H9 (cell line): ENCODE results near the gene DNER. TPM values are rescaled to one million over a fixed set of nuclear protein-coding genes. Genes with fewer than 3 reads are reported as not detected.

Source experiments
- DNase-seq: peaks from one replicate; pipeline ENCODE4 v3.0.0-alpha.2; 2017
- H2AFZ ChIP-seq: one replicate; pipeline ENCODE4 v1.6.1; 2013; ENCODE audit warnings: mild to moderate bottlenecking, low read length, control low read depth, moderate library complexity
- H2AK5ac ChIP-seq: 2 replicates; pipeline ENCODE4 v1.6.1; 2013; ENCODE audit warnings: low read length, control low read depth, mixed read lengths; ENCODE audit not compliant: insufficient read length
- H2BK120ac ChIP-seq: one replicate; pipeline ENCODE4 v1.6.1; 2013; ENCODE audit warnings: low read depth, mild to moderate bottlenecking, low read length, control low read depth, inconsistent platforms; ENCODE audit not compliant: poor library complexity, severe bottlenecking
- H2BK12ac ChIP-seq: 2 replicates; pipeline ENCODE4 v1.6.1; 2013; ENCODE audit warnings: low read length, control low read depth, mixed read lengths, low read depth; ENCODE audit not compliant: insufficient read length
- H2BK15ac ChIP-seq: 2 replicates; pipeline ENCODE4 v1.6.1; 2013; ENCODE audit warnings: low read depth, low read length, control low read depth
- H2BK20ac ChIP-seq: one replicate; pipeline ENCODE4 v1.6.1; 2013; ENCODE audit warnings: low read depth, mild to moderate bottlenecking, low read length, control low read depth, inconsistent platforms; ENCODE audit not compliant: poor library complexity, severe bottlenecking
- H2BK5ac ChIP-seq: 2 replicates; pipeline ENCODE4 v1.6.1; 2013; ENCODE audit warnings: low read length, control low read depth, mixed read lengths; ENCODE audit not compliant: insufficient read length
- H3K14ac ChIP-seq: 2 replicates; pipeline ENCODE4 v1.6.1; 2013; ENCODE audit warnings: low read length, control low read depth; ENCODE audit not compliant: insufficient read depth
- H3K18ac ChIP-seq: 2 replicates; pipeline ENCODE4 v1.6.1; 2013; ENCODE audit warnings: low read depth, mild to moderate bottlenecking, mixed read lengths, low read length, control low read depth; ENCODE audit not compliant: insufficient read length
- H3K23ac ChIP-seq: 2 replicates; pipeline ENCODE4 v1.6.1; 2013; ENCODE audit warnings: low read length, control low read depth, mixed read lengths, low read depth; ENCODE audit not compliant: insufficient read length
- H3K23me2 ChIP-seq: 2 replicates; pipeline ENCODE4 v1.6.1; 2013; ENCODE audit warnings: low read depth, mild to moderate bottlenecking, mixed read lengths, low read length, control low read depth; ENCODE audit not compliant: insufficient read length, poor library complexity, severe bottlenecking
- H3K27ac ChIP-seq: 2 replicates; pipeline ENCODE4 v1.5.1; 2013; ENCODE audit warnings: low read length, control low read depth, mixed read lengths, low read depth; ENCODE audit not compliant: insufficient read length
- H3K27me3 ChIP-seq: 2 replicates; pipeline ENCODE4 v1.6.1; 2013; ENCODE audit warnings: low read length, control low read depth, inconsistent platforms; ENCODE audit not compliant: insufficient read depth
- H3K4ac ChIP-seq: 2 replicates; pipeline ENCODE4 v1.6.1; 2013; ENCODE audit warnings: low read depth, mild to moderate bottlenecking, control low read depth, inconsistent platforms, low read length, moderate library complexity
- H3K4me1 ChIP-seq: 2 replicates; pipeline ENCODE4 v1.6.1; 2013; ENCODE audit warnings: low read length, control low read depth, inconsistent platforms; ENCODE audit not compliant: insufficient read depth
- H3K4me2 ChIP-seq: 2 replicates; pipeline ENCODE4 v1.6.1; 2013; ENCODE audit warnings: low read length, control low read depth, mixed read lengths; ENCODE audit not compliant: insufficient read length, insufficient read depth
- H3K56ac ChIP-seq: 2 replicates; pipeline ENCODE4 v1.6.1; 2013; ENCODE audit warnings: low read depth, mild to moderate bottlenecking, mixed read lengths, low read length, control low read depth; ENCODE audit not compliant: insufficient read length
- H3K79me1 ChIP-seq: 2 replicates; pipeline ENCODE4 v1.6.1; 2013; ENCODE audit warnings: low read depth, mild to moderate bottlenecking, moderate library complexity, low read length, control low read depth, inconsistent platforms; ENCODE audit not compliant: insufficient read depth, poor library complexity, severe bottlenecking
- H3K79me2 ChIP-seq: 2 replicates; pipeline ENCODE4 v1.6.1; 2013; ENCODE audit warnings: low read length, control low read depth, inconsistent platforms; ENCODE audit not compliant: insufficient read depth
- H3K9ac ChIP-seq: 2 replicates; pipeline ENCODE4 v1.6.1; 2013; ENCODE audit warnings: low read length, control low read depth, mixed read lengths; ENCODE audit not compliant: insufficient read length; ENCODE audit errors: extremely low read depth
- H3K9me3 ChIP-seq: one replicate; pipeline ENCODE4 v1.6.1; 2013; ENCODE audit warnings: low read depth, low read length, inconsistent platforms; ENCODE audit not compliant: control insufficient read depth
- H3T11ph ChIP-seq: one replicate; pipeline ENCODE4 v1.6.1; 2013; ENCODE audit warnings: mild to moderate bottlenecking, low read length, control low read depth, inconsistent platforms
- H4K20me1 ChIP-seq: one replicate; pipeline ENCODE4 v1.6.1; 2013; ENCODE audit not compliant: control insufficient read depth, insufficient read length, insufficient read depth
- H4K5ac ChIP-seq: 2 replicates; pipeline ENCODE4 v1.6.1; 2013; ENCODE audit warnings: low read depth, mild to moderate bottlenecking, mixed read lengths, low read length, control low read depth; ENCODE audit not compliant: insufficient read length
- H4K8ac ChIP-seq: replicated peaks from 2 replicates; pipeline ENCODE4 v1.6.1; 2013; ENCODE audit warnings: low read length, control low read depth, mixed read lengths, low read depth; ENCODE audit not compliant: insufficient read length
- H4K91ac ChIP-seq: 2 replicates; pipeline ENCODE4 v1.6.1; 2013; ENCODE audit warnings: low read depth, mild to moderate bottlenecking, moderate library complexity, mixed read lengths, low read length, control low read depth; ENCODE audit not compliant: insufficient read length
- H3K27ac Mint-ChIP-seq, 3 experiments: 2 replicates in 2 of 3; 3 replicates in 1 of 3; pipeline ENCODE4 v1.8.0; 2020 to 2021; ENCODE audit warnings: mixed read lengths in 3 of 3, mild to moderate bottlenecking in 1 of 3, moderate library complexity in 1 of 3
- H3K27me3 Mint-ChIP-seq: 2 replicates; pipeline ENCODE4 v1.8.0; 2021; ENCODE audit warnings: low read depth, mild to moderate bottlenecking, moderate library complexity, mixed read lengths
- H3K36me3 Mint-ChIP-seq, 3 experiments: 2 replicates in 2 of 3; 3 replicates in 1 of 3; pipeline ENCODE4 v1.8.0; 2020 to 2021; ENCODE audit warnings: low read depth in 3 of 3, mixed read lengths in 3 of 3; ENCODE audit not compliant: insufficient read depth in 1 of 3
- H3K4me1 Mint-ChIP-seq, 2 experiments: 2 replicates each; pipeline ENCODE4 v1.8.0; 2020; ENCODE audit warnings: mixed read lengths in 2 of 2
- H3K4me3 Mint-ChIP-seq, 2 experiments: 2 replicates in 1 of 2; 3 replicates in 1 of 2; pipeline ENCODE4 v1.8.0; 2020 to 2021; ENCODE audit warnings: mild to moderate bottlenecking in 2 of 2, mixed read lengths in 2 of 2, moderate library complexity in 1 of 2
- H3K9me3 Mint-ChIP-seq, 2 experiments: 2 replicates in 1 of 2; 3 replicates in 1 of 2; pipeline ENCODE4 v1.8.0; 2020; ENCODE audit warnings: mild to moderate bottlenecking in 2 of 2, mixed read lengths in 2 of 2, moderate library complexity in 1 of 2
- CTCF ChIP-seq: fragments of 200-600 bp; sonication (generic); conservative IDR thresholded peaks from 3 replicates; pipeline ENCODE4 v1.8.0; 2021; ENCODE audit warnings: antibody characterized with exemption, mild to moderate bottlenecking
- WGBS: extraction: QIAGEN DNeasy Blood & Tissue Kit; methylation state at CpG from one replicate; pipeline ENCODE4 v1.1.7; 2013; ENCODE audit warnings: missing lambda C conversion rate, low lambda C conversion rate, mixed read lengths; ENCODE audit not compliant: insufficient read length; ENCODE audit errors: extremely low coverage; 5-methylcytosine and 5-hydroxymethylcytosine counted together
- total RNA-seq: library from RNA; stranded (reverse); gene quantifications from 2 replicates; pipeline ENCODE4 v1.2.1, GENCODE V29; 2021

DNER gene
- total RNA-seq, 1 experiment from 2014 or later, result 1.0 TPM

- Histone ChIP-seq H3K79me2 (no peaks in the 10 kb centered on the region), H4K5ac (no peak overlapping the region), H3K9ac (no peak overlapping the region), H2BK12ac (no peak overlapping the region), H2BK120ac (no peak overlapping the region), H3K4me1 (peaks cover 15% of the 10 kb centered on the region), H4K91ac (peak overlapping the region; percentile 33), H3K18ac (no peak overlapping the region), H2BK15ac (no peak overlapping the region), H3K9me3 (no peaks in the 10 kb centered on the region), H3K27me3 (no peaks in the 10 kb centered on the region), H3K14ac (no peak overlapping the region), H2AK5ac (no peak overlapping the region), H2BK20ac (no peak overlapping the region), H3T11ph (no peak overlapping the region), H3K27ac (no peak overlapping the region), H3K23ac (no peak overlapping the region), H3K4ac (no peak overlapping the region), H3K23me2 (no peaks in the 10 kb centered on the region), H2AFZ (no peak overlapping the region), H3K4me2 (no peak overlapping the region), H4K20me1 (no peaks in the 10 kb centered on the region), H3K79me1 (no peaks in the 10 kb centered on the region), H2BK5ac (no peak overlapping the region), H3K56ac (no peak overlapping the region), H4K8ac (no peak overlapping the region)
- no peak for TF ChIP-seq CTCF
- peaks cover 15 to 25% of the 10 kb centered on the region in 2 experiments for H3K4me1 Mint-ChIP-seq
- DNase-seq, result no peak
- peaks cover 2% of the 10 kb centered on the region; the same call in 1 of the 2 replicates for H3K27me3 Mint-ChIP-seq
- H3K36me3 Mint-ChIP-seq, result peaks cover 2% of the 10 kb centered on the region in 3 experiments; a peak in 6 of 7 replicates
- H3K27ac Mint-ChIP-seq, result no peak overlapping the region
- peaks cover 3% of the 10 kb centered on the region in 2 experiments for H3K9me3 Mint-ChIP-seq
- no peak overlapping the region for H3K4me3 Mint-ChIP-seq
- no CpG with 5 or more reads among the region's 4 CpGs for WGBS
Observed at GRCh38 chr2:229731916-229732315, 17.6 kb upstream of the DNER start.
